Adrenal gland (tissue), 12 donors: ENCODE measurements around the gene BBX. TPM values are rescaled to one million over a fixed set of nuclear protein-coding genes. Genes with fewer than 3 reads are reported as not detected.

Experiments
- DNase-seq, 7 donors: peaks; one replicate each; pipeline ENCODE4 v3.0.0-alpha.2; 2019 to 2020
- H3K27ac ChIP-seq, 5 donors: fragments of 200-600 bp; sonication (generic) in 4 of 5; 1 replicate in 3 of 5; 2 replicates in 2 of 5; pipeline versions ENCODE4 v1.5.1 to v1.8.0; 2016 to 2020; ENCODE audit warnings: mild to moderate bottlenecking in 1 of 5
- H3K27me3 ChIP-seq: fragments of 200-600 bp; 2 replicates; pipeline ENCODE4 v1.8.0; 2021
- H3K36me3 ChIP-seq, 2 donors: fragments of 200-600 bp; replicated peaks in 1 of 2; 1 replicate in 1 of 2; 2 replicates in 1 of 2; pipeline versions ENCODE4 v1.5.1 to v1.8.0; 2018 to 2022
- H3K4me1 ChIP-seq, 2 donors: fragments of 200-600 bp; replicated peaks in 1 of 2; 1 replicate in 1 of 2; 2 replicates in 1 of 2; pipeline versions ENCODE4 v1.5.1 to v1.8.0; 2018 to 2021
- H3K4me3 ChIP-seq, 4 donors: fragments of 200-600 bp; sonication (generic) in 3 of 4; one replicate each; pipeline ENCODE4 v1.5.1; 2016 to 2018
- H3K9me3 ChIP-seq, 3 donors: fragments of 200-600 bp; sonication (generic) in 1 of 3; replicated peaks in 1 of 3; 1 replicate in 2 of 3; 2 replicates in 1 of 3; pipeline versions ENCODE4 v1.5.1 to v1.8.0; 2016 to 2021
- POLR2A ChIP-seq, 2 donors: fragments of 450-650 bp; IDR thresholded peaks; one replicate each; pipeline ENCODE4 v1.6.1; 2017; ENCODE audit warnings: antibody characterized with exemption in 2 of 2, mild to moderate bottlenecking in 2 of 2, moderate library complexity in 1 of 2
- WGBS, 4 donors: extraction: QIAGEN DNeasy Blood & Tissue Kit in 2 of 4; methylation state at CpG; one replicate each; pipeline versions ENCODE4 v1.1.5 to v1.1.7; 2013 to 2017; 5-methylcytosine and 5-hydroxymethylcytosine counted together
- intact Hi-C, 2 donors: fragments of 100-400 bp; cut with DNase I; formaldehyde crosslinking; loops; one replicate each; pipeline versions ENCODE4 v1.14.1 to v1.15.0; 2022 to 2023
- polyA plus RNA-seq, 3 donors: library from polyadenylated mRNA; stranded (reverse); fragments of 200-250 nt in 2 of 3; fragments of 350-450 nt in 1 of 3; fragmentation: Illumina TruSeq in 1 of 3; extraction: RNeasy Lipid Tissue Mini Kit (QIAGEN cat#74804) in 1 of 3; gene quantifications; one replicate each; pipeline ENCODE4 v1.2.3, GENCODE V29; 2013 to 2014
- total RNA-seq, 9 donors: library from RNA; depleted of rRNA in 4 of 9; stranded (reverse); fragments of >200 nt in 4 of 9; fragments of 120-200 nt in 1 of 9; fragmentation: NEBNext Ultra II Directional in 1 of 9; extraction: Animal tissue kit (Norgen Biotek cat#: 25700) in 1 of 9; gene quantifications; one replicate each; pipeline versions ENCODE4 v1.1.0 to v1.2.4, GENCODE V29; 2013 to 2023
- TF ChIP-seq, protein P1 (sequence below), 6 experiments: fragments of 450-650 bp in 4 of 6; fragments of 200-600 bp in 2 of 6; sonication (generic) in 1 of 6; IDR thresholded peaks; 1 replicate in 5 of 6; 2 replicates in 1 of 6; pipeline versions ENCODE4 v1.5.1 to v1.8.0; 2016 to 2021; ENCODE audit warnings: antibody characterized with exemption in 6 of 6, mild to moderate bottlenecking in 2 of 6, moderate library complexity in 1 of 6
- donor health status: healthy with polysubstance abuse.
- donor health status: Bipolar disorder and iron deficiency.
- donor health status: DM: yes; HTN: yes; CAD: no.
- donor health status: DM: no; HTN: no; CAD: no.
- donor health status: DM: no; HTN: no; CAD: no.
- donor health status: DM: yes; HTN: yes; CAD: no.

Gene BBX
- total and polyA plus RNA-seq, 12 donors, result 12.8 to 208 (median 116) TPM

DNA sequence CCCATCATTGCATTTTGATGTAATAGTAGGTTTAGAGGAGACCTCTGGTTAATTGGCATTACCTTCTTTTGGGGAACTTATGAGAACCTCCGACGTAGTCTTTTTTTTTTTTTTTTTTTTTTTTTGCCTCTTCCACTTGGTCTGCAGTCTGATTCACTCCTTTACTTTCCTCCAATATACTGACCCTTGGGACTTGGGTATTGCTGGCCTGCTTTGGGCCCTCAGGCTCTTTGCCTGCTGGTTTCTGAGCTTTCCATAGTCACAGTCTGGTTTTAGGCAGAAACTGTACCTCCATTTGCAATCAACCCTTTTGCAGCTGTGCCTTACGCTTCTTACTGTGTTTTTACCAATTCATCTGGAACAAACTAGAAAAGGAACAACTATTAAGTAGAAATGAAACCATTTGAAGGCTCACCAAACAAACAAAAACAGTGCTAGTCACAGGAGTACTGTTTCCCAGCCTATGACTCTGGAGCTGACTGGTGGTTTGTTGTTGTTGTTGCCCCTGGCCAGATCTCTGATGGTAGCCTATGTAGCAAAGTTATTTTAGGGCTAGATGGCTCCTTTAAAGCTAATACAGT is 272.8 kb downstream of the BBX start:
- intact Hi-C loops, result no loop called here
- Histone ChIP-seq H3K27me3 (no peaks in the 10 kb centered on the region), H3K9me3 (no peaks in the 10 kb centered on the region), H3K27ac (no peak overlapping the region), H3K4me3 (no peak overlapping the region), H3K4me1 (peaks cover 0 to 25% of the 10 kb centered on the region in 2 donors), H3K36me3 (peaks cover 0 to 27% of the 10 kb centered on the region in 2 donors)
- TF ChIP-seq POLR2A (IDR thresholded peaks at IDR 0.05), result no peak
- TF ChIP-seq, protein P1, sequence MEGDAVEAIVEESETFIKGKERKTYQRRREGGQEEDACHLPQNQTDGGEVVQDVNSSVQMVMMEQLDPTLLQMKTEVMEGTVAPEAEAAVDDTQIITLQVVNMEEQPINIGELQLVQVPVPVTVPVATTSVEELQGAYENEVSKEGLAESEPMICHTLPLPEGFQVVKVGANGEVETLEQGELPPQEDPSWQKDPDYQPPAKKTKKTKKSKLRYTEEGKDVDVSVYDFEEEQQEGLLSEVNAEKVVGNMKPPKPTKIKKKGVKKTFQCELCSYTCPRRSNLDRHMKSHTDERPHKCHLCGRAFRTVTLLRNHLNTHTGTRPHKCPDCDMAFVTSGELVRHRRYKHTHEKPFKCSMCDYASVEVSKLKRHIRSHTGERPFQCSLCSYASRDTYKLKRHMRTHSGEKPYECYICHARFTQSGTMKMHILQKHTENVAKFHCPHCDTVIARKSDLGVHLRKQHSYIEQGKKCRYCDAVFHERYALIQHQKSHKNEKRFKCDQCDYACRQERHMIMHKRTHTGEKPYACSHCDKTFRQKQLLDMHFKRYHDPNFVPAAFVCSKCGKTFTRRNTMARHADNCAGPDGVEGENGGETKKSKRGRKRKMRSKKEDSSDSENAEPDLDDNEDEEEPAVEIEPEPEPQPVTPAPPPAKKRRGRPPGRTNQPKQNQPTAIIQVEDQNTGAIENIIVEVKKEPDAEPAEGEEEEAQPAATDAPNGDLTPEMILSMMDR (IDR thresholded peaks at IDR 0.05), result no peak
- 90 to 96% (median 94%) methylated on average over 3 of the region's 3 CpGs for WGBS, 4 donors
- no peak for DNase-seq

DNA sequence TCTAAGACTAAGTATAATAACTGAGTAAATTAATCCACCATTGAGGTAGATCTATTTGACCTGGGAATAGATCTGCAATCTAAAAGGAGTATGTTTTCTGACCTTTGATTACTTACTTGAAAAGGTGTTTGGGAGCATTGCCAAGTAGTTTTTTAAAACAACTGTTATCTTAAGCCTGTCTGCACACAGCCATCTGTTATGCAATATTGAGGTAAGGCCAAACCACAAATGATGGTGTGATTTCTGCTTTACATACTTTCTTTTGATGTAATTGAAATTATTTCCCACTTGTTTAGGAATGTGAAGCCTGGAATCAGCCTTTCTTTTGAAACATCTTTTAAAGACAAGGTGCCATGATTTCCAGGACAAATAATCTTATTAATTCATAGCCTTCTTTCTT is 274.0 kb downstream of the BBX start:
- H3K27ac ChIP-seq, result no peak overlapping the region

DNA sequence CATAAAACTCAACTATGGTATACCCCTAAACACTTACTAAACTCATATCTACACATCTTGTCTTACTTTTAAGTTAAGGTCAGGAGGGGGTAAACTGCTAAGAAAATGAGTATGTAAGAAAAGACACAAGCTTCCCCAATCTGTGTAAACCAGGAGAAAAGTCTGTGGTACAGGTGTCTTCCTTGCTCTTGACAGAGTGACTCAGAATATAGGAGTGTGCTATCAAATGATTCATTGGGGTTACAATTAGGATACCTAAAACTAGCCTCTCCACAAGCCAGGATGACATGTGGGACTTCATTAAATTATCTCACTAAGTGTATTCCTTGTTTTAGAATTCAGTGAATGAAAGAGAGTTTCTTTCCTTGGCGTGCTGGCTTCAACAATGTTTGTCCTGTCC is 274.8 kb downstream of the BBX start:
- Histone ChIP-seq H3K4me1 (peaks cover 0 to 26% of the 10 kb centered on the region in 2 donors), H3K36me3 (peaks cover 0 to 36% of the 10 kb centered on the region in 2 donors), H3K9me3 (no peaks in the 10 kb centered on the region), H3K4me3 (no peak overlapping the region), H3K27me3 (no peaks in the 10 kb centered on the region), H3K27ac (no peak overlapping the region)
- 97 to 100% (median 99%) methylated on average over 1 of the region's 1 CpG for WGBS, 4 donors
- no peak for DNase-seq
- TF ChIP-seq, protein P1 (IDR thresholded peaks at IDR 0.05), result no peak
- TF ChIP-seq POLR2A (IDR thresholded peaks at IDR 0.05), result no peak
- intact Hi-C loops, result no loop called here

More for the DNA sequence above, 274.0 kb downstream of the BBX start:
- Histone ChIP-seq H3K36me3 (peaks cover 0 to 32% of the 10 kb centered on the region in 2 donors), H3K9me3 (no peaks in the 10 kb centered on the region), H3K27me3 (no peaks in the 10 kb centered on the region), H3K4me3 (no peak overlapping the region), H3K4me1 (peaks cover 0 to 26% of the 10 kb centered on the region in 2 donors)
- intact Hi-C loops, result no loop called here
- no peak for TF ChIP-seq POLR2A (IDR thresholded peaks at IDR 0.05)
- TF ChIP-seq, protein P1 (IDR thresholded peaks at IDR 0.05), result no peak
- DNase-seq, result no peak

DNA sequence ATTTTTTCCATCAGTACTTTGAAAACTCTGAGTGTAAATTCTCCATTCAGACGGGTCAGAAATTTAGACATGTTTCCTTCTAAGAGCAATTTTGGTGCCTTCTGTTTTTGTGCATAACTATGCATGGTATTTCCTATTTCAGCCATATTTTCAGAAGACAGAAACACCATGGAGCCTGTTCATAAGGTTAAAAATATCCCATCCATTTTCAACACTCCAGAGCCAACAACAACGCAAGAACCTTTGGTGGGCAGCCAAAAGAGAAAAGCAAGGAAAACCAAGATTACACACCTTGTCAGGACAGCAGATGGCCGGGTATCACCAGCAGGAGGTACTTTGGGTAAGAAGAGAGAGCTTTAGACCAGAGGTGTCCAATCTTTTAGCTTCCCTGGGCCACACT is 275.6 kb downstream of the BBX start:
- Histone ChIP-seq H3K36me3 (peaks cover 0 to 41% of the 10 kb centered on the region in 2 donors), H3K9me3 (no peaks in the 10 kb centered on the region), H3K27me3 (no peaks in the 10 kb centered on the region), H3K4me3 (no peak overlapping the region), H3K27ac (no peak overlapping the region), H3K4me1 (peaks cover 0 to 26% of the 10 kb centered on the region in 2 donors)
- no peak for TF ChIP-seq POLR2A (IDR thresholded peaks at IDR 0.05)
- TF ChIP-seq, protein P1 (IDR thresholded peaks at IDR 0.05), result no peak
- 66 to 82% (median 80%) methylated on average over 3 of the region's 3 CpGs for WGBS, 4 donors
- intact Hi-C loops, result no loop called here
- no peak for DNase-seq
